H1 (cell line): Measurements from ENCODE around the gene CDK4. TPM values are rescaled to one million over a fixed set of nuclear protein-coding genes. Genes with fewer than 3 reads are reported as not detected.
A peak's percentile ranks its signal among the peaks of the same experiment; 100 is the strongest.

Experiments used
- CTBP2 ChIP-seq: IDR thresholded peaks from 2 replicates; pipeline ENCODE4 v1.7.0; 2011; ENCODE audit warnings: borderline replicate concordance, mild to moderate bottlenecking, moderate library complexity, mixed read lengths, low read length; ENCODE audit not compliant: insufficient read depth, insufficient read length
- polyA plus RNA-seq, 7 experiments: library from polyadenylated mRNA; depleted of rRNA in 3 of 7; stranded (reverse) in 5 of 7; unstranded in 2 of 7; fragments of >200 nt in 5 of 7; fragments of 200-250 nt in 2 of 7; gene quantifications; 1 replicate in 5 of 7; 2 replicates in 1 of 7; 4 replicates in 1 of 7; pipeline versions ENCODE4 v1.2.1 to v1.2.3, GENCODE V29; 2011 to 2013; ENCODE audit warnings: missing spikeins in 2 of 7, mixed read lengths in 2 of 7
- total RNA-seq: library from RNA; stranded (reverse); fragmentation: NEBNext Ultra II Directional; extraction: Animal tissue kit (Norgen Biotek cat#: 25700); gene quantifications from 2 replicates; pipeline ENCODE4 v1.2.1, GENCODE V29; 2021

Gene CDK4
- total and polyA plus RNA-seq, 2 of the 8 experiments (the other 6 are each of a cell fraction or from before 2014, with no cell fraction given), result 174 to 368 TPM

DNA sequence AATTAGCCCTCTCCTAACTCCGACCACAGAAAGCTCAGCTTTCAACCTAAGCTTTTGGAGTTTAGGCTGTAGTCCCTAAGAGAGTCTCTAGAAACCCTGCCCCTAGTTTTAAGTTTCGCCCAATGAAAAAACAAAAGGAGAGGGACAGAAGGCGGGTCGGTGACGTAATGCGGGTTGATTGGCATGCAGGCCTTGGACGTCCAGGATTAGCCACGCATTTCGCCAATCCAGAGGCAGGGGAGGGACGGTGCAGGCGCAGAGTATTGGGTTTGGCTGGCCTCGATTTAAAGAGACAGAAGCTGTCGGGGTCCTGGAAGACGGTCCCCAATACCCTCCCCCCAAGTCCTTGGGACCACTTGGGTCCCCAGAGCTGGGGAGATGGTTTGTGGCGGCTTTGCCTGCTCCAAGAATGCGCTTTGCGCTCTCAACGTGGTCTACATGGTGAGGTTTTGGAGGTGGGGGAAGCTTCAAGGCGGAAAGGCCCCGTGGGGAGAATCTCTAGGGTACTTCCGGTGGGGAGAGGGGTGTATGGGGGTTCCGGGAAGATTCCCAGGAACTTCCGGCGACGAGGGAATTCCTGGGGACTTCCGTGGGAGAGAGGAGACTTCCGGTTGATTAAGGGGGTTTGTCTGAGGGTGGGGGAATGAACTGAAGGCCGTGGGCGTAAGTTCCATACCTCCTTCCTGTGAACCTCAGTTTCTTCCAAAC lies 7.2 kb downstream of the CDK4 start, which contains the start of gene TSPAN31 (continued):
- peak; percentile 77 for TF ChIP-seq CTBP2
